HG03103 (cell line): ENCODE data around the gene MYL7.

Experiments
- ATAC-seq: cut with Tn5 transposase; IDR thresholded peaks from one replicate; pipeline ENCODE4 v1.9.1; 2021; ENCODE audit warnings: low read depth; ENCODE audit not compliant: unreplicated experiment

The MYL7 gene

DNA sequence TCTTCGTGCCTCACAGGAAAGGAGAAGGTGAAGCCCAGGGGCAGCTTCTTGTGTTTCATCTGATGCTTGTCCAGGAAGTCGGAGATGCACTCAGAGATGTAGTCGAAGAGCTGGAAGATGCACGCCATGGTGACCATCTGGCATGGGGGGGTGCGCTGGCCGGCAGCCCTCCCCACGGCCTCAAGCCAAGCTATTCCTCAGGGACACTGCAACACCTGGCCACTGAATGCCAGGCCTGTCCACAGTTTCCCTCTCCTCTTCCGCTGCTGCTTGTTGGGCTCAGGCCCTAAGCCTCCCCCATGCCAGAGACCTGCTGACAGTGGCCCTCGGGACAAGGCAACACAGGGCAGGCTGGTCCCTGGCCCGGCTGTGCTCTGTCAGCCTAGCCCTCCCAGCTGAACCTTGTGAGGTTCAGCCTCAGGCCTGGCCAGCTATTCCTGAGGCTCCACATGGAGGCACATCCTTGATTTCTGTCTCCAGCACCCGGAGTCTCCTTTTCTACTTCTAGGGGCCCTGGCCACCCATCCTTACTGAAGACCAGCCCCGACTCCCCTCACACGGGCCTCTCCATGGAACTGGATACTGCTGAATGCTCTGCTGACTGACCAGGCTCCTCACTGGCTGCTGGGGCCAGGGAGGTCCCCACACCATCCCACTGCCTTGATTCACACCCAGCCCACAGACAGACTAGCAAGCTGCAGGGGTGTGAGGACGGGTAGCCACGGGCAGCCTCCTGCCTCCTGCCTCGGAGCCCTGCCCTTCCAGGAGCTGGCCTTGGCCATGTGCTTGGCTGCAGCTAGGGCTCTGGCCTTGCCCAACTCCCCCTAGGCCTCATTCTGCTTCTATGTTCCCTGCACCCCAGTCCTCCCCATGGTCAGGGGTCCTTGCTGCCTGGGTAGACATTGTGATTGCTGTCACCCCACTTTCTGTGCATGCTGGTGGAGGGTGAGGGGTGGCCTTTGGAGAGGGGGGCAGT, 10.1 kb upstream of the MYL7 start:
- no peak for ATAC-seq

DNA sequence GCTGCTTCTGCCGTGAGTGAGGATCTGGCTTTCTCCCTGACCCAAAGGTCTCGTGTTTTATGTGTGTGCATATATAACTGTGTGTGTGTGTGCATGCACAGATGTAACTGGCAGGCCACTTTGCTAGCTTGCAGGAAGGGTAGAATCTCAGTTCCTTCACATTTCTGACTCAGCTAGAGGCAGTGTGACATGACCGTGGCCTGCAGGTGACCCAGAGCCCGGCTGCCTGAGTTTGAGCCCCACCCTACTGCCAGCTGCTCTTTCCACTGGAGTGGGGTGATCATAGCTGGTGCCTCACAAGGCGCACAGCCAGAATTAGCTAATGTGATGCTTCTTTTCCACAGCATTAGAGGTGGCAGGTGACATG, 9.3 kb upstream of the MYL7 start:
- ATAC-seq: peak; percentile 70

DNA sequence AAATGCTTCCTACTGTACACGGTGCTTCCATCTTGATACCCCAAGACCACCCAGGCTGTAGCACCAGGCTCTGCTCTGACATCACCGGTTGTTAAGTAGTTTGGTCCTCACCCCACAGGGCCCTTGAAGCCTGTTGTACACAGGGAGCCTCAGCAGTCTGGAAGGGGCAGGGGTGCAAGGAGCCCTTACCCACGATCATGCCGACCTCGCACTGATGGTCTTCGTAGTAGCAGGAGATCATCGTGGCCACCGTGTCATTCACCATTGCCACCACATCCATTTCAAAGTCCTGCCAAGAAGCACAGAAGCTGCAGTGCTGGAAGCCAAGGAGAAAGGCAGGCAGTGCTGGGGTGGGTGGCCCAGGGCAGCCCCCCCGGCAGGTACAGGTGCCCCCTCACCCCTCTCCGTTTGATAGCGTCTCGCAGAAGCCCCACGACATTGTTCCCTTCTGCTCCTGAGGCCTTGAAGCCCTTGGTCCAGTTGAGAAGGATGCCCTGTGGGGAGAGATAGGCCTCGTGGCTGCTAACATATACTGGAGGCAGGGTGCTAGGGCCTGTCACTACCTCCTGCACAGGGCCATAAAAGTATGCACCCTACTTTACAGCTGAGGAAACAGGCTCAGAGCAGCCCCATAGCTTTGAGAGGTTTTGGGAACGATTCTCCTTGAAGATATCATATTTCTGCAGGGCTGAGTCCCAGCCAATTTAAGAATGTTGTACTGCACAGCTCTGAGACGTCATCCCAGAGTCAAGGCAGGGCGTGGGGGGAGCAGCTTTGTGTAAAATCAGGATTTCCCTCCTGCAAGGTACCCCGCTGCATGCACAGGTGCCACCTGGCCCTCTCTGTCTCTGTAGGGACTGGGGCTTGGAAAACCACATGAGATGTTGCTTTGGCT, 8.7 kb upstream of the MYL7 start:
- ATAC-seq: peak; percentile 11

DNA sequence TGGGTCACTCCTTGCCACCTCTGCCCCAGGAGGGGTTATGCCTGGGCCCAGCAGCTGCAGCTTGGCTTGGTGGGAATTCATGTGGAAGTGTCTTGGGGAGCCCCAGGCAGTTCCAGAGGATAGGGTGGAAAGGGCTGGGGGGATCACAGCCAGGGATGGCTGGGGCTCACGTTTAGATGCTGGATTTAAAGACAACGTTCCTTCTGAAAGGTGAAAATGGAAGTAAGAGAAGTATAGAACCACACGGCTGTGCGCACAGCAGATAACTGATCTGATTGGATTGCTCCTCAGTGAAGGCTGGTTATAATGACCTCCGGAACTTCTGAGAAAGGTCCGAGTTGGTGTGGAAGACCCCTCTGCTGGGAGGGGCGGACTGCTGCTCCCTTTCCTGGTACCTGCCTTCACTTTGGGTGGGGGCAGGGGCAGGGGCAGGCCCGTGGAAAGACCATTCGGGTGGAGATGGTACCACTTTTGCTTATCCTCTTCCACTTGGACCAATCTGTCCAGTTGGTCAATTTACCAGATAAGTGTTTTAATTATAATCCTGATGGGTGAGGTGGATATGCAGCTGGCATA, 7.9 kb upstream of the MYL7 start:
- ATAC-seq: no peak

DNA sequence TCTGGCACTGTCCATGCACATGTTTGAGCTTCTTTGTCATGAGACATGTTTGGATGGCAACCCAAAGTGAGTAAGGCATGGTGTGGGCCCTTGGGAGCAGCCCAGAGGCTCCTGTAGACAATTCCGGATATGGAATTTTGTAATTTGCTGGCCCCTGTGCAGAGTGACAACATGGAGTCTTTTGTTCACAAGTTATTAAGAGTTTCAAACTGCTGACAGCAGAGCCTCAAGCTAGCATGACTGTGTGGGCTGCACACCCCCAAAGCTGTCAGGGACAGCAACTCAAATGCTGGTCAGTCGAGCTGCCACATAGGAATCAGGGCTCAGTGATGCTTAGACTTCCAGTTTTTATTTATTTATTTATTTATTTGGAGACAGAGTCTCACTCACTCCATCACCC, 7.0 kb upstream of the MYL7 start:
- no peak for ATAC-seq

DNA sequence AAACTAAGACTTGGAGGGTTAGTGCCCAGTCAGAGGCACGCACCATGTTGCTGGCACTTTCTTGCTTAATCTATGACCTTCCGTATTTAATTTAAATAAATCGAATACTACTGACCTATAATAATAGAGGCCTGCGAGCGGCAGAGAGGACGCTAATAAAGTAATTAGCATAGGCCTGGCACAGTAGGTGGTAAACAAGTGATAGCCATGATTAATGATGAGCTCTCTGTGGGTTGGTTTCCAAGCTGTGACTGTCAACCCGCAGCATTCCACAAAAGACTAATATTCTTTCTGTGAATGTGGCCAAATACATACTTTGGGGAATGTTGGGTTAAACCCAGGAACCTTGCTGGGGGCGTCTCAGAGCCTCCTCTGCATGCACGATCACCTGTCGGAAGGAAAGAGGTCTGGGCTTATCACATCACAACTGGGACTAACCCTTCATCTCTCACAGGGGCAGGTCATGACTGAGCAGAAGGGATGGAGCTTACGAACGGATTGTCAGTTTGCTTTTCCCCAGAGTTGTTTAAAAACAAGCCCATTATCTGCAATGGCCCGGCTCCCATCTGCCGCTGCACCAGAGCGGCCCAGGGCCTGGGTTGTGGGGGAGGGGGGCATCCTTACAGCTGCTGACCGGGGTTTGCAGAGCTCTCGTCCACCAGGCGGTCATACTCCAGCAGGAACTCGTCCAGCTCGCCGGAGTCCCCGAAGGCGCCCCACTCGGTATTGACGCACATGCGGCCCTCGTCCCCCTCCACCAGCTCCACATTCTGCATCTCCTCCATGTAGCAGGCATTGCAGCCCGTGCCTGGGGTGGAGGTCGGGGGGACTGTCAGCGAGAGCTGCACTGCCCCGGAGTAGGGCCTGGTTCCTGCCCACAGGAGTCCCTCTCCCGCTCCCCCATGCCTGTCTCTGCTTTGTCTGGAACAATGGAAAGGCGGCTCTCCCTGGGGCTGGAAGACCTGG, 6.2 kb upstream of the MYL7 start:
- no peak for ATAC-seq

DNA sequence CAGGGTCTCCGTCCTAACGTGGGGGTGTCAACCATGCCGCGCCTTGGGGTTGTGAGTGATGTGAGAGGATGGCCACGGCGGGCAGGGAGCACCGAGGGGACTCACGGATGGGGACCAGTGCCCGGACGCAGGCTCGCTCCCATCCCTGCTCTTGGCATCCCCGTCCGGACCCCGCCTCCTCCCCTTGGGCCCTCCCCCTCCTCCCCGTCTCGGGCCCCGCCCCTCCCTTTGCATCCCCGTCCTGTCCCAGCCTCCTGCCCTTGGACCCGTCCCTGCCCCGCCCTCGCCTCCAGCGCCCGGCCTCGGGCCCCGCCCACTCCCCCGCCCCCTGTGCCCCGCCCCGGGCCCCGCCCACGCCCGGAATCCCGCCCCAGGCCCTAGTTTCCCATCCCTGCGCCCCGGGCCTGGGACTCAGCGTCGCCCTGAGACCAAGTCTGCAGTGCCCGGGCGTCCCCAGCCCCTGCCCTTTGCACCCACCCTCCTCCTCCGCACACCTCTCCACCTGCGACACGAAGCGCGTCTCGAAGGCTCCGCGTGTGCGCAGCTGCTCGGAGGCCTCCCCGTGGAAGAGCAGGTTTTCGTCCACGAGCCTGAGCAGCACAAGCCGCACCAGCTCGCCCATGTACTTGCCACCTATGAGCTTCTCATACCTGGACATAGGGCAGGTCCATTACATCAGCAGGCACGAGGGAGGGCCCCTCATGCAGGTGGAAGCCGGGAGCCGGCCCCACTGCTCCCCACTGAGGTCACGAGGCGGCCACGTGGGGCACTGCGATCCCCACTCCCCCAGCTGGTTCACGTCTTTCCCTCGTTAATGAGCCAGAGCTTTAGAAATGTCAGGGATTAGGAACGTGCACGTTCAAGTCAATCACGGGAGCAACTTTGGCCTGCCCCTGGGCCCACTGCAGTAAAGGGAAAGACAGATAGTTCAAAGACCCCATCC, 5.1 kb upstream of the MYL7 start:
- no peak for ATAC-seq

DNA sequence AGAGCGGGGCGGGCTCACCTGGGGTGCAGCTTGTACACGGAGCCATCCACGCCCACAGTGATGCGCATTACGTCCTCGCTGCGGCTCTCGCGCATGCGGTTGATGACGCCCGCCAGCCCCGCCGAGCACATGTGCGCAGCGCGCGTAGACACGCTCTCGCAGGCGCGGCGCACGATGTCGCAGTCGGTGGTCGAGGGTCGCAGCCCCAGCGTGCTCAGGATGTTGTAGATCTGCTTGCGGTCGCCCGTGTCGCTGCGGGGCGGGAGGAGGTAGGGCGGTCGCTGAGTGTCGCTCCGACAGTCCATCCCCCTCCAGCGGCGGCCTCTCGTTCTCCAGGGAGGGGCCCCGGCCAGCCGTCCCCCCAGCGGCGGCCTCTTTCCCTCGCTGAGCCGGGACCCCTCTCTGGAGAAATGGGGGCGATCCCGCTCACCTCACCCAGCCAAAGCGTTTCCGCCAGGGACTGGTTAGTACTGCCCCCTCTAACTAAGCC, 4.4 kb upstream of the MYL7 start:
- no peak for ATAC-seq

DNA sequence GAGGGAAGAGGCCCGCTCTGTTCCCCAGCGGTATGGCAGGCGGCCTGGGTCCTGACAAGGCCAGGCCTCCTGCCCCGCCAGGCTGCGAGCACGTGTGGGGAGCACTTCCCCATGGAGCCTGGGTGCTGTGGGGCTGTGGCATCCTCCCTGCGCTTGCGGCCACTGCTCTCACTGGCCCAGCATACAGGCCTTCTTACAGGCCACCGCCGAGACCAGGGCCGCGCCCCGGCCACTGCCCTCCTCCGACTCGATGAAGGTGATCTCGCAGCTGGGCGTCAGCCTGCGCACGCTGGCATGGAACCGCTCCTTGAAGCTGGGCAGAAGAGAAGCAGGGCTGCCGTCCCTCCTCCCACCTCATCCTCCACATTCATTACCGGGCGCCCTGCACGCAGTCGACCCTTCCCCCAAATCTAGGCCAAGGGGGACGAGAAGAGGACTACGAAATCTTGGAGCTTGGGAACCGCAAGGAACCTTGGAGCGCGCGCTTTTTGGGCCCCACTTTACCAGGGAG, 3.9 kb upstream of the MYL7 start:
- no peak for ATAC-seq

DNA sequence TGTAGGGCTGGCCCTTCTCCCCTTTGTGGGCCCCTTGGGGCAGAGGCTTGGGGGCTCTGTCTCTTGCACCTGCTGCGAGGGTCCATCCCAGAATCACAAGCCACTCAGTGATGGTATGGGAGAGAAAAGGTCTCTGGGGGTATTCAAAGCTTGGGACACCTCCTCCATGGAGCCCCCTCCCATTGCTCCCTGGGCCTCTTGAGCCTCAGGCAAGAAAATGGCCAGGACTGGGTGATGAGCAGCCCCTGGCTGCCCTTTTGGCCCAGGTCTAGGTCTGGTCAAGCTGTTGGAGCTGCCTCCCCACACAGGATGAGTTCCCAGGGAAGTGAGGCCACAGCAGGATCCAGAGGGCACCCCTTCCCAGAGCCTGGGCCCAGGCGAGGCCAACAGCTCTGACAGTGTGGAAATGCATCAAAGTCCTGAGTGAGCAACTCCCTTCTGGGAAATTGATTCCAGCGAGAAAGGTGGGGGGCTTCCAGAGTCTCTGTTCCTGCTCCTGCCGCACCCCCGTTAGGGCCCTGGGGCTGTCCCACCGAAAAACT, 3.4 kb upstream of the MYL7 start:
- ATAC-seq: no peak

DNA sequence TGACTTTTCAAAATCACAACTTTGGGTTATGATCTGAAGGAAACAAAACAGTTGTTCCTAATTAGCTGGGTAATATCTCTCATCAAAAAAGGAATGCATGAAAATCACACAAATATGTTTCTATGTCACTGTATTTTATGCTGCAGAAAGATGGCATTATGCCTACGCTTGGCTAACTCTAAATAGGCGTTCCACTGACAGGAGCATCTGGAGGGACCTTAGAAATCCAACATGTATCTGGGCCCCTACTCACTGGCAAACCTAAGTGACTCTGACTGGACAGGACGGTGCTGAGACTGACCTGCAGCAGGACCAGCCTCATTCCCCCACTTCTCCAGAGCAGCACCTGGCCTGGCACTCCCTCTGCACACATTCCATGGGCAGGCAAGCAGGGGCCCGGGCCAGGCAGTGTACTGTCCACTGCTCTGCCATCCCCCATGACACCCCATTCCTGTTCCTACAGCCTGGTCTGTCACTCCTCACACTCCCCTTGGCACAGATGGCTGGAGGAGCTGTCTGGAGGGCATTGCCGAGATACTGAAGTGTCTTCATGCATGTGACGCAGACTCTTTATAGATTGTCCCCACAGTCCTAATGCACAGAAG, 2.6 kb upstream of the MYL7 start:
- ATAC-seq: no peak

DNA sequence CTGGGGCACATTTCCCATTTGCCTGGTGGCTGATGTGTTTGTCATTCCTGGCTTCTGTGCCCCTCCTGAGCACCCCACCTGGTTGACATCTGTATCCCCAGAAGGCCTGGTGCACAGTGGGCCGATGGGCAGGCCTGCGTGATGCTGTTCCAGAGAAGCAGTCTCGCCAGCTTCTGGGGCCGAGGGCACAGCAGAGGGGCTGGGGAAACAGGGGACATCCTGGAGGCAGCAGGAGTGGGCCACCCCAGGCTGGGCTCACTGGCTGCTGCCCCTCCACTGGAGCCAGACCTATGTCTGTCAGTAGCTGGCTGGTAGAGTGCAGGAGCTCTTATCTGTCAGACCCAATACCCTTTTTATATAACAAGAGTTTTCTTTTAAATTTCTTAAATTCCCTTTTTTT, 896 bp upstream of the MYL7 start:
- no peak for ATAC-seq

DNA sequence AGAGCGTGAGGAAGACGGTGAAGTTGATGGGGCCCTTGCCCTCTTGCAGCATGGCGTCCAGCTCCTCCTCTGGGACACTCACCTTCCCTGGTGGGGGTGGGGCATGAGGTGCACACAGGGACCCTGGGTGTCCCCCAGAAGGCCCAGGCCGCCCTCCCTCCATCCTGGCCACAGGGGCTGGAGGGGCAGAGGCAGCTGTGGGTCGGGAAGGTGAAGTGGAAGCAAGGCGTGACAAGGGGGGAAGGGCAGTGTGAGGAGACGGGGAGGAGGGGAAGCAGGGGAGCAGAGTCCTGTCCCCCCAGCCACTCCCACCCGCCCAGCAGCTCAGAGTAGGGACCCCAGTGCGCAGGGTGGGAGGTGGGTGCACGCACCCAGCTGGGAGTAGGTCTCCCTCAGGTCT, 791 bp downstream of the MYL7 start:
- no peak for ATAC-seq

DNA sequence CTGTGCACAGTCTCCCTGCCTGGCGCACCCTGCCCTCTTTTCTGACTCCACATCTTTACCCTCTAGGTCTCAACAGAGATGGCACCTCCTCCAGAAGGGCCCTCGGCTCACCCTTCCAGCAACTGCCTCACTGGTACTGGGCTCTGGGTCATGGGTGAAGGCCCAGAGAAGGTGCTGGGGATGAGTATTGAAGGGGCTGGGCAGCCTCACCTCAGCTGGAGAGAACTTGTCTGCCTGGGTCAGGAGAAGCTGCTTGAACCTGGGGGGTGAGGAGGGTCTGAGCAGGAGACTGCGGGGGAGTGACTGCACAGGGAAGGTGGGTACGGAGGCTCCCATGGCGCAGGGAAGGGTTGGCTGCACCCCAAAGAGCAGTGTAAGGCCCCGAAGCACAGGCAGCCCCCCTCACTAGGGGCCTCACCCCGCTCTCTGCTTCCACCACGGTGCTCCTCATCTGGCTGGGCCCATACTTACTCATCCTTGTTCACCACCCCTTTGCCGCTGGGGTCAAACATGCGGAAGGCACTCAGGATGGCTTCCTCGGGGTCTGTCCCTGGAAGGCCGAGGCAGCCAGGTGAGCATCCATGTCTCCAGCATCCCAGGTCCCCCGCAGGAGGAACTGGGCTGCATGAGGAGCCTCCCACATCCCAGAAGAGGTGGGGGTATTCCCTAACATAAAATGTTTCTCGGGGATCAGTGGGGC, 1.7 kb downstream of the MYL7 start:
- no peak for ATAC-seq

DNA sequence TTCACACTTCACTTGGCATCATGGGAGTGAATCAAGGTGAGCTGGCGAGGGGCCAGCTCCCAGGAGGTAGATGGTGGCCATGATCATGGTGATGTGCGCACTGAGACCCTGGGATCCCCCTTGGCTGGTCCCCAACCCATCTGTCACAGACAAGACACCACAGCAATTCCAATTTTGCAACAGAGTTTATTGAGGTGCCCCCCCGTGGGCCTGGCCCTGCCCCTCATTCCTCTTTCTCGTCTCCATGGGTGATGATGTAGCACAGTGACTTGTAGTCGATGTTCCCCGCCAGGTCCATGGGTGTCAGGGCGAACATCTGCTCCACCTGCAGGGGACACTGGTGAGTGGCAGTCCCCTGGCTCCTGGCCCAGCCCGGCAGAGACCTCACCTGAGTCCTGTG, 2.4 kb downstream of the MYL7 start:
- ATAC-seq: no peak

DNA sequence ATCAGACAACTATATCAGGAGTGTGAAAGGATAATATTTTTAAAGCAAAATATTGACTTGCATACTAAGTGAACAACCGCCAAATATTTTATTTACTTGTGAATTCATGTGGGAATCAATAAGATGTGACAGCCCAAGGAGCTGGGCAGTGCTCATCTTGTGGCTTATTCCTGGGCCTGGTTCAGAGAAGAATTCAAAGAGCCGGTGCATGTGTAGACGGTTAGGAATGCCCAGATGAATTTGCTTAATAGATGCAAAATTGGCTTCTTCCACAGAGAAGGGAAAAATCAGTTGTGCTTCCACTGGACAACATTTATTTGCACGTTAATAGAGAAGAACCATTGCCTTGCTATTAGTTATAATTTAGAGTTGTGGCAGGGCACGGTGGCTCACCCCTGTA, 4.4 kb downstream of the MYL7 start:
- ATAC-seq: no peak

DNA sequence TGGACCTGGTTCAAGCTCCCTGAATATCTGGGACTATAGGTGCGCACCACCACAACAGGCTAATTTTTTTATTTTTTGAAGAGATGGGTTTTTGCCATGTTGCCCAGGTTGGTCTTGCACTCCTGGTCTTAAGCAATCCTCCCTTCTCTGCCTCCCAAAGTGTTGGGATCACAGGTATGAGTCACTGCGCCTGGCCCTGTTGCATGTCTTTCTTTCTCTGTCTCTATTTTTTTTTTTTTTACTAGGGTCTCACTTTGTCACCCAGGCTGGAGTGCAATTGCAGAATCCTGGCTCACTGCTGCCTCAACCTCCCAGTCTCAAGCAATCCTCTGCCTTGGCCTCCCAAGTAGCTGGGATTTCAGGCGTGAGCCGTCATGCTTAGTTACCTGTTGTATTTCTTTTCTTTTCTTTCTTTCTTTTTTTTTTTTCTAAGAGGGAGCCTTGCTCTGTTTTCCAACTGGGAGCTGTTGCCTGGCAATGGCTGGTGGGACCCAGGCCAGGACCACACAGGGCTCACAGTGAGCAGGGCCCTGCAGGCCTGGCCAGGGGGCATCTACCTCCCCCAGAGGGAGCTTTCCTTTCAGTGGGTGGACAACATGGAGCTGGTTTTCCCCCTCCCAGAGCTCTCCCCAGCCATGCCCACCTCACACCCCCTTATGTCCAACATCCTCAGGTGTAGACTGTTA, 6.0 kb downstream of the MYL7 start:
- no peak for ATAC-seq
